Fibroblast of skin of right quadriceps (primary cell): Measurements from ENCODE around the gene GLDN.

ENCODE experiments used
- DNase-seq: peaks from one replicate; pipeline ENCODE4 v3.0.0-alpha.2; 2013

Gene GLDN

GRCh38 chr15:51363383-51363782 lies 21.9 kb downstream of the GLDN start:
- no peak for DNase-seq

GRCh38 chr15:51365417-51365816 lies 24.0 kb downstream of the GLDN start:
- no peak for DNase-seq

GRCh38 chr15:51366071-51366470 lies 24.6 kb downstream of the GLDN start:
- no peak for DNase-seq

- DNase-seq = peak; percentile 22
These were observed 25.5 kb downstream of the GLDN start for GRCh38 chr15:51366920-51367319.

GRCh38 chr15:51367322-51367976 lies 26.0 kb downstream of the GLDN start:
- peak; percentile 5 for DNase-seq

- no peak for DNase-seq
These were observed 26.9 kb downstream of the GLDN start for GRCh38 chr15:51368307-51368706.

- DNase-seq = peak; percentile 61
These were observed 27.4 kb downstream of the GLDN start for GRCh38 chr15:51368751-51369450.

GRCh38 chr15:51369451-51369761 lies 28.0 kb downstream of the GLDN start:
- DNase-seq = no peak

- no peak for DNase-seq
These were observed 29.8 kb downstream of the GLDN start for GRCh38 chr15:51371266-51371665.

GRCh38 chr15:51374131-51374530 lies 32.7 kb downstream of the GLDN start:
- DNase-seq = no peak

- peak; percentile 34 for DNase-seq
These were observed 34.6 kb downstream of the GLDN start for GRCh38 chr15:51375966-51376640.

GRCh38 chr15:51377038-51377786 lies 35.8 kb downstream of the GLDN start:
- peak; percentile 58 for DNase-seq

- no peak for DNase-seq
These were observed 37.0 kb downstream of the GLDN start for GRCh38 chr15:51378406-51378805.

- DNase-seq = no peak
These were observed 37.9 kb downstream of the GLDN start for GRCh38 chr15:51379390-51379789.

- peak; percentile 70 for DNase-seq
These were observed 39.7 kb downstream of the GLDN start for GRCh38 chr15:51380999-51381806.

GRCh38 chr15:51382787-51383186 lies 41.3 kb downstream of the GLDN start:
- peak; percentile 49 for DNase-seq

- DNase-seq = no peak
These were observed 44.6 kb downstream of the GLDN start for GRCh38 chr15:51386029-51386428.

- DNase-seq = no peak
These were observed 45.0 kb downstream of the GLDN start for GRCh38 chr15:51386486-51386885.

GRCh38 chr15:51386960-51387698 lies 45.7 kb downstream of the GLDN start:
- no peak for DNase-seq

GRCh38 chr15:51387699-51388041 lies 46.2 kb downstream of the GLDN start:
- DNase-seq = no peak

- DNase-seq = no peak
These were observed 47.3 kb downstream of the GLDN start for GRCh38 chr15:51388726-51389125.
